Activated CD8-positive, alpha-beta memory T cell treated with anti-CD3 and anti-CD28 coated beads for 36 hours (primary cell): ENCODE measurements around the gene GPC1. TPM values are rescaled to one million over a fixed set of nuclear protein-coding genes. Genes with fewer than 3 reads are reported as not detected.

ENCODE experiments used
- CTCF ChIA-PET: fragments of 350-600 bp; sonication (Branson Sonifier 250); formaldehyde crosslinking; loops from one replicate; lab custom pipeline; 2021; ENCODE audit warnings: antibody characterized with exemption; lab: Charles Lee
- POLR2A ChIA-PET: fragments of 350-600 bp; sonication (Branson Sonifier 250); formaldehyde crosslinking; loops from one replicate; lab custom pipeline; 2021; ENCODE audit warnings: antibody characterized with exemption; lab: Charles Lee
- total RNA-seq, 2 experiments: library from RNA; stranded (reverse); gene quantifications; one replicate each; pipeline ENCODE4 v1.2.3, GENCODE V29; 2021

GPC1 gene
- total RNA-seq, 2 experiments from 2014 or later = 1.7 TPM

GRCh38 chr2:240411261-240412160 is 24.0 kb upstream of the GPC1 start:
- CTCF ChIA-PET = no interaction called here
- POLR2A ChIA-PET = interaction anchor here (0.9 kb wide), 1 partner anchor 23 kb away, joined by 6 read pairs; no protein-coding TSS in a partner anchor

DNA sequence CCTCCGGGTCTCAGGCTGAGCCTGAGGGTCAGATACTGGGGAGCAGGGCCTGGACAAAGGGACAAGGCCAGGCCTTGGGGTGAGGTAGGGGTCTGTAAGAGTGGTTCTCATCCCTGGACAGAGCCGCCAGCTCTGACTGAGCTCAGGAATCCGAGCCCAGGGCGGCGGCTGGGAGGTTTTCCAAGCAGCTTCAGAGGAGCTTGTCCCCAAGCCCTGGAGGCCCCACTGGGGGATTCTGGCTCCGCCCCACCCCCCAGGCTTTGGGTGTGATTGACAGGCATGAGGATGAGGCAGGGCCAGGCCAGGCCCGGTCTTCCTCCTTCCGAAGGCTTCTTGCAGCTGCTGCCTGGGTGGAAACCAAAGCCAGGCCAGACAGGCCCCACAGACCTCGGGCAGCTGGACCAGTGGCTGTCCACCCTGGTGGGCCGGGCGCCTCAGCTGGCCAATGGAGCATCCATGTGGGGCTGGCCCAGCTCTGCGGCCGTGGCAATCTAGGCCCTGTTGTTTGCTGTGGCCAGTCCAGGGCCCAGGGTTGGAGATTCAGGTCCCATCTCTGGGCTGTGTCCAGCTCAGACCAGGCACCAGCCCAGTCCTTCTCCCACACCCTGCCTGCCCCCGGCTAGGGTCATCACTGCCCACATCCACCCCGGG is 23.1 kb upstream of the GPC1 start:
- POLR2A ChIA-PET = interaction anchor here (0.9 kb wide), 1 partner anchor 22 kb away, joined by 6 read pairs; no protein-coding TSS in a partner anchor
- CTCF ChIA-PET = no interaction called here

DNA sequence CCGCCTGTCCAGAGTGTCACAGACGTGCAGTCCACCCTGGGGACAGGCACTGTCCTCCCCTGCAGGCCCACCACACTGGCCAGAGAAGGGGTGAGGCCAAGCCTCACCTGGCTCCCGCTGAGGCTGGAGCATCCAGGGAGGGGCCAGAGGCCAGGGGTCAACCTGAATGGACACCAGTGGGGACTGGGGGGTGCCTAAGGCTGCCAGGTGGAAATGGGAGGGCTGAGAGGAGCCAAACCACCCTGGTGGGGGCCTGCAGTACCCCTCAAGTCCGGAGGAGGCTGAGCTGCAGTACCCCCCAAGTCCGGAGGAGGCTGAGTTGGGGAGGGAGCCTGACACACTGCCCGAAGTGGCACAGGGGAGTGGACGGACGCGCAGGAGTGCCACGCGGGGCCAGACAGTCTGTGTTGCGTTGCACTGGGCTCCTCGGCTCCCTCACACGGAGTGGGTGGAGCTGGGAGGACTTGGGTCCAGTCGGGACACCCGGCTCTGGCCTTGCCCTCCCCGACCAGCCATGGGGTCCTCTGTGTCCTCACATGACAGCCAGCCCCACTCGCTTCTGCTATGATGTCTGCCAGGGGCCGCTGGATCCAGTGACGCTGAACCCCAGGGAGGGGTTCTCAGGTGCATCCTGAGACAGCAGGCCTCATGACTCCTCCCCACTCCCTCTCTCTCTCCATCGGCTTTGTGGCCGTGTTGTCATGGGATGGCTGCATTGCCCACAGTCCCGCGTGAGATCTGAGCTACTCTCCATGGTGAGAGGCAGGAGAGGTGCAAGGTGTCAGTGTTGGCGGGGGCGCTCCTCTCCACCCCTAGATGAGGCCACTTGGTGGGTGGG is 22.3 kb upstream of the GPC1 start:
- ChIA-PET CTCF (no interaction called here), POLR2A (no interaction called here)

DNA sequence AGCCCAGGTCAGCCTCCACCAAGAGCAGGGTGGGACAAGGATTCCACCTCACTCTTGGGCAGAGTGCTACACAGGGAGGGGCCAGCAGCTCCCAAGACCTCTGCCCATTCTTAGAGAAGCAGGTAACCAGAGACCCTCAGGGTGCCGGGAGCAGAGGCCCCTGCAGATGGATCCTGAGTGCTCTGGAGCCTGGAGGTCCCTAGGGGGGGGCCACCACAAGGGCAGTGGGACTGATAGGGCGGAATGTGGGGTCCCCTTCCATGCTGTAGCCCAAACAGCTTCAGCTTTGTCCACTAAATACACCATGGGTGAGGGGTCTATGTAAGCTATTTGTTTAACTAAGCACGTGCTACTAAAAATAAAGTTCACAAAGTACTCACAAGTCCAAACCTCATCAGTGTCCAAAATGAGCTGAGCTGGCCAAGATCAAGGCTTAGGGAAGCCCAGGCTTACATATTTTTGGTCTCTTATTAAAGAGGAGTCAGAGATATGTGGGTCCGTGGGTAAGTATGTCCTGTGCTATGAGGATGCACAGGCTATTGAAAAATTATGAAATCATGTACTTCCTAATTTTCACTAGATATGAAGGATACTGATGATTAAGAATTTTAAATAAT is 21.5 kb upstream of the GPC1 start:
- POLR2A ChIA-PET = no interaction called here

DNA sequence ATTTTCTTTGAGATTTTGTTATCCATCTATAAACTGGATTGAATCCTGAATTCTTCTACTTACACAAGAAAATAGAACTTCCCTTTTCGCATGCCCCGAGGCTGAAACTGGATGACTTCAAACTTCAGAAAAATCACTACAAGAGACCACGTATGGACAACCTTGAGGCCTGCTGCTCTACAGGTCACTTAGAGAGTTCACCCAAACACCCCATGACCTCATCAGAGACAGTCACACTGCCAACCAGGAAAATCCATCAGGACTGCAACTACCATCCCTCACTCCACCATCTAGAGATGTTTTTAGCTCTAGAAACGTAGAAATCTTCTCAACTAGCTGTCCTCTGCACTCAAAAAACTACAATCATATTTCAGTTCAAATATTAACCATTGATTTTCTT is 18.6 kb upstream of the GPC1 start:
- ChIA-PET POLR2A (no interaction called here), CTCF (no interaction called here)

More for the DNA sequence above, 21.5 kb upstream of the GPC1 start:
- CTCF ChIA-PET = no interaction called here

DNA sequence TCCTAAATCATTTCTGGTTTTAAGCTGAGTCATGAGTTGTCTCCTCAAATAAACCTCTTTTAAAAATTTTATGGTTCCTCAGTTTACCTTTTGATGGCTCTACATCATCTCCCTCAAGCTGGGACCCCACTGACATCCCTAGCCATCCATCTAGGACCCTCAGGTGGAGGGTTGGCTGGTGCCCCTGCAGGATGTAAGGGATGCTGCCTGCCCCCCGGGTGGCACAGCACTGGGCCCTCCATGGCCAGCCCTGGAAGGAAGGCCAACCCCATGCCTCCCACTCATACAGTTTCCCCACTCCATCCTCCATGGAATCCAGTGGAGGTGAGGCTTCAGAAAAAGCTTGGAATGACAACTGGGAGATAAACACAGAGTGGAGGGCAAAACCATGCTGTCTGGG is 17.2 kb upstream of the GPC1 start:
- CTCF ChIA-PET = no interaction called here
- POLR2A ChIA-PET = no interaction called here

GRCh38 chr2:240419271-240419670 is 16.2 kb upstream of the GPC1 start:
- ChIA-PET CTCF (no interaction called here), POLR2A (no interaction called here)

GRCh38 chr2:240419723-240420122 is 15.7 kb upstream of the GPC1 start:
- ChIA-PET POLR2A (no interaction called here), CTCF (no interaction called here)

DNA sequence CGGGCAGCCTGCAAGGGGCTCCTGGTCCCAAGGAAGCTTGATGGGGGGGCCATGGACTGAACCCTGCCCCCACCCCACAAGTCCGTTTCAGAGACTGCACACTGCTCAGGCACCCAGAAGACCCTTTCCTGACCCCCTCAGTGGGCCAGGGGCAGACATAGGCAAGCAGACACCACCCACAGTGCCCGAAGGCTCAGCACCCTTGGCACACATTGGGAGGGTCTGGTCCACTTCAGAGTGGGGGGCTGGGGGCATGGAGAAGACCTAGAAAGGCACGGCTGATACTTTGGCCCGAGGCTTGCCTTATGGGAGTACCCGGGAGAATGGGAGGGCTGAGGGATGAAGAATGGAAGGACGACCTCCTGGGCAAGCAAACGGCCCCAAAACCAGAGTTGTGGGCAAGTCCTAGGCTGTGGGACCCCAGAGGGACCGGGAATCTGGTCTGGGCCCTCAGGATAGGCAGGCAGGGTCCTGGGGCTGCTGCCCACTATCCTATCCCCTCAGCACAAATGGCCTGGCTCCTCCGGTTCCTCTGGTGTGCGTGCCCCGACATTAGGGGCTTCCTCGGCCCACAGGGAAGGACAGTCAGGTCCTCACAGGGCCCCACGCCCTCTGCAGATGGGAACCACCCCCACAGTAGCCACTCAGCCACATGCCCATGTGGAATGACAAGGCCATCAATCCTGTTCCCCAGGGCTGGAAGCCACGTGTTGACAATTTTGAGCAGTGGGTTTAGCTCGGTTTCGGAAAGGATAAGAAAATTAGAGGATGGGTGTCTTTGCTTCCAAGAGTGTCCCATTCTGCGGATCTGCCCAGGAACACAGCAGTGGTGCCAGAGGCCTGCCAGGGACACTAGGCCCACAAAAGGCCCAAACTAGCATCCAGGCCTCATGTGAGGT is 15.0 kb upstream of the GPC1 start:
- POLR2A ChIA-PET = no interaction called here
- CTCF ChIA-PET = no interaction called here

GRCh38 chr2:240421381-240421780 is 14.1 kb upstream of the GPC1 start:
- POLR2A ChIA-PET = no interaction called here
- CTCF ChIA-PET = no interaction called here

GRCh38 chr2:240422658-240423329 is 12.7 kb upstream of the GPC1 start:
- ChIA-PET CTCF (no interaction called here), POLR2A (no interaction called here)

DNA sequence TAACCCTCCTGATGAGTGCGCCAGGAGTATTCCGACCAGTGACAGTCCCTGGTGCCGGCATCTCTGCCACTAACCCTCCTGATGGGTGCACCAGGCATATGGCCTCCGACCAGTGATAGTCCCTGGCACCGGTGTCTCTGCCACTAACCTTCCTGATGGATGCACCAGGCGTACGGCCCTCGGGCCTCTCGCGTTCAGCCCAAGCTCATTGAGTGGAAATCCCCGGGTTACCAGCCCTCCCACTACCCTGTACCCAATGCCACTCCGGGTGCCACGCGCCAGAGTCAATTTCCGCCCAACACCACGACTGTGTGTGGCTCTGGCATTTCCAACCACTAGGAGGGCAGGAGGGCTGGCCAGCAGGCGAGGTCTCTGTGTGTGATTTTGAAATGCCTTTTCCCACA is 11.7 kb upstream of the GPC1 start:
- POLR2A ChIA-PET = no interaction called here
- CTCF ChIA-PET = no interaction called here

DNA sequence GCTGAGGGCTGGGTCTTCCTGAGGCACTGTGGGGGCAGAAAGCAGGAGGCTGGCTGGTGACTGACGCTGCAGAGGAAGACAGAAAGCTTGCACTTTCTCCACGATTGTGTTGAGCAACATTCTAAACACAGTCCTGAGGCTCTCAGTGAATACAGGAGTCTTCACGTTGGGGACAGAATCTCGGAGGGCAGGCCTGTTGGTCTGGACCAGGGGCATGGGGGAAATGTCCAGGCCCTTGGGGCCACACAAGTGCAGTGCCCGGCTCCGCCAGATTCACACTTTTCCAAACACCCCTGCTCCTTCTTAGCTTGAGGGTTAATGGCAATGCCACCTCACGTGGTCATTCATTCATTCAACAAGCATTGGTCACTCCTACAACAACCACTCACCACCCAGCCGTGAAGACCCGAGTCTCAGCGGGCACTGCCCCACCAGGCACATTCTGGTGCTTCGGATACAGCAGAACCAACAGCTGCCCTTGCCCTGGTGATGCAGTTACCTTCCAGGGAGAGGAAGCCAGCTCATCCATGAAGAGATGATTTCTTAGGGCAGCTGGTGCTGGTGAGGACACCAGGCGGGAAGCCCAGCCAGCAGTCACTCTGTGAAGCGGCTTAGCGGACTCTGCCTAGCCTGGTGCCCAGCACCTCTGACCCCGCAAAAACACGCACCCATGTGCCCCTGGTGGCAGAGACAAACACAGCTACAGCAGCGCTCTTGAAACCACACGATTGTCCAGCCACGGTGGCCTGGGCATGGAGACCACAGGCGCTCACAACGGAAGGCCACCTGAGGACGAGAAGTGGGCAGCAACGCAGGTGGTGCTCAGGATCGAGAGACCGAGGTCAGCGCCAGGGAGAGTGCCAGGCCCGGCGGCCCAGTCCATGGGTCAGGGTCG is 10.9 kb upstream of the GPC1 start:
- ChIA-PET CTCF (no interaction called here), POLR2A (no interaction called here)

DNA sequence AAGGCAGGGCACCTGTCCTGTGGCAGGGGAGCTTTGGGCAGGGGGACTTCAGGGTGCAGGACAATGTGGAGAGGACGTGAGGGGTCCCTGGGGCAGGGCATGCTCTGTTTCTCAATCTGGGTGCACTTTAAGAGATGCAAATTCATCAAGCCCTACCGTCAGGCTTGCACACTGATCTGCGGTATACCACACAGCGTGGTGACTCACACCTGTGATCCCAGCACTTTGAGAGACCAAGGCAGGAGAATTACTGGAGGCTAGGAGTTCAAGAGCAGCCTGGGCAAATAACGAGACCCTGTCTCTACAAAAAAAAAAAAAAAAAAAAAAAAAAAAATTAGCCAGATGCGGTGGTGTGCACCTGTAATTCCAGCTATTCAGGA is 10.2 kb upstream of the GPC1 start:
- ChIA-PET CTCF (interaction anchor here (0.7 kb wide), 1 partner anchor 118 kb away, joined by 3 read pairs; no protein-coding TSS in a partner anchor), POLR2A (no interaction called here)

DNA sequence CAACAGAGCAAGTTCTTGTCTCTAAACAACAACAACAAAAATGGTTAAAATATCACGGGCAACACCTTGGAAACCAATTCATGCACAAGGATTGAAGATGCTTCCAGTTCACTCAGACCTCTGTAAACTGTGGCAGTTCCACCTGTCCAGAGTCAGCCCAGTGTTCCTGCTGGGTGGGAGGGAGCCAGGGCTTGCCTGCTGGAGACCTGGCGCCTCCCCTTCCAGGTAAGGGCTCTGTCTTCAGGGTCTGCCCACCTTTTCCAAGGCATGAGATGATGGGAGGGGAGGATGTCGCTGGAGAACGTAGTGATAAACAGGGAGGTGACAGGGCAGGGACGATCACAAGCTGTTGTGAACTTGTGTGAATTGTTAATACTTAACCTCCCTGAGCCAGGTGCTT is 9.8 kb upstream of the GPC1 start:
- POLR2A ChIA-PET = no interaction called here
- CTCF ChIA-PET = interaction anchor here (0.7 kb wide), 1 partner anchor 118 kb away, joined by 3 read pairs; no protein-coding TSS in a partner anchor

- ChIA-PET CTCF (no interaction called here), POLR2A (no interaction called here)
Measured at GRCh38 chr2:240426845-240427721, 8.4 kb upstream of the GPC1 start.
